Measurements from ENCODE around the gene MINDY1. TPM values are rescaled to one million over a fixed set of nuclear protein-coding genes. Genes with fewer than 3 reads are reported as not detected.
A peak's percentile ranks its signal among the peaks of the same experiment; 100 is the strongest.

Gene MINDY1
- total and polyA plus RNA-seq, 2 donors (not counting 1 experiment from before 2014, with no cell fraction given): 7.6 to 16.1 TPM

GRCh38 chr1:151048645-151049032 lies 41.9 kb upstream of the MINDY1 start:
- H3K36me3 ChIP-seq (replicated peaks in 1 of 2; ENCODE audit: control extremely low read depth in 1 of 2, control insufficient read depth in 1 of 2, extremely low read depth in 1 of 2, insufficient read depth in 2 of 2, low read length in 1 of 2): peaks cover 0 to 32% of the 10 kb centered on the region in 2 experiments
- POLR2A ChIA-PET: interaction anchor here (1.0 to 3.9 kb wide), 4 partner anchors 10 to 42 kb away, joined by 3 to 29 read pairs (median 8); partner anchors contain the start of genes CDC42SE1 and GABPB2
- Mint-ChIP-seq H3K9me3 (ENCODE audit: insufficient read depth) (no peaks in the 10 kb centered on the region), H3K4me1 (peaks cover 43% of the 10 kb centered on the region), H3K4me3 (peak overlapping the region; percentile 96), H3K27ac (peak overlapping the region; percentile 94), H3K27me3 (no peaks in the 10 kb centered on the region)
- intact Hi-C loops (cut with micrococcal nuclease): loop anchor here (1.0 kb wide), 2 partner anchors 8 to 23 kb away; no protein-coding TSS in a partner anchor
- H3K4me2 ChIP-seq (replicated peaks; ENCODE audit: low read depth, low read length, poor library complexity, severe bottlenecking): peak overlapping the region; percentile 93
- no peak for DNase-seq
- H4K20me1 ChIP-seq (ENCODE audit: control insufficient read depth, insufficient read depth, low read length, poor library complexity, severe bottlenecking): peaks cover 6% of the 10 kb centered on the region
- TF ChIP-seq CTCF (IDR thresholded peaks at IDR 0.05): peak; percentile 48
- TF ChIP-seq EZH2 (IDR thresholded peaks at IDR 0.05; ENCODE audit: borderline replicate concordance, insufficient read depth, low read depth, low read length, poor library complexity, severe bottlenecking): no peak
- H3K4me3 ChIP-seq (ENCODE audit: control extremely low read depth in 1 of 5, extremely low read depth in 1 of 5, insufficient read depth in 1 of 5, low read depth in 2 of 5, low read length in 4 of 5): peak overlapping the region in 4 of 5 experiments; percentile 92 to 97 (median 94)
- peak overlapping the region; percentile 71 to 75 for H3K27ac ChIP-seq (ENCODE audit: low read length in 2 of 2)
- no peaks in the 10 kb centered on the region for H3K9me3 ChIP-seq (ENCODE audit: control extremely low read depth in 1 of 3, control insufficient read depth in 2 of 3, insufficient read depth in 1 of 3, low read length in 2 of 3)
- H3K9ac ChIP-seq (ENCODE audit: low read length): peak overlapping the region; percentile 85
- ATAC-seq (ENCODE audit: low read depth): no peak
- H3K4me1 ChIP-seq (ENCODE audit: control insufficient read depth in 2 of 2, insufficient read depth in 2 of 2, low read length in 2 of 2): peaks cover 20 to 30% of the 10 kb centered on the region in 2 donors
- H2AFZ ChIP-seq (ENCODE audit: insufficient read depth, low read depth, low read length, poor library complexity, severe bottlenecking): peak overlapping the region; percentile 84
- H3K79me2 ChIP-seq (ENCODE audit: control insufficient read depth, insufficient read depth, low read length): peaks cover 13% of the 10 kb centered on the region
- CTCF ChIA-PET: interaction anchor here (0.5 to 5.7 kb wide), 12 partner anchors 11 to 520 kb away, joined by 3 to 63 read pairs (median 5); partner anchors contain the start of genes CDC42SE1, GABPB2, MLLT11 and TNFAIP8L2
- WGBS (ENCODE audit: insufficient coverage): no CpG with 5 or more reads among the region's 3 CpGs
- no peaks in the 10 kb centered on the region for H3K27me3 ChIP-seq (replicated peaks in 1 of 4; ENCODE audit: control extremely low read depth in 1 of 4, control insufficient read depth in 3 of 4, insufficient read depth in 4 of 4, low read length in 3 of 4)

All from B cell (primary cell).